ENCODE data around the gene LMBRD2. TPM values are rescaled to one million over a fixed set of nuclear protein-coding genes. Genes with fewer than 3 reads are reported as not detected.

The LMBRD2 gene
- polyA plus RNA-seq, 3 donors: 2.1 to 6.4 (median 2.3) TPM

GRCh38 chr5:36147681-36148080 is 4.0 kb downstream of the LMBRD2 start:
- Histone ChIP-seq H3K9me3 (replicated peaks in 1 of 2; ENCODE audit: control insufficient read depth in 1 of 2, insufficient read depth in 1 of 2, low read length in 2 of 2) (no peaks in the 10 kb centered on the region), H3K9ac (ENCODE audit: insufficient read depth, low read length, poor library complexity, severe bottlenecking) (no peak overlapping the region), H3K27ac (ENCODE audit: low read depth in 1 of 2, low read length in 2 of 2) (no peak overlapping the region), H4K20me1 (ENCODE audit: insufficient read depth, low read length) (peaks cover 4% of the 10 kb centered on the region), H3K79me2 (ENCODE audit: insufficient read depth, low read length) (peaks cover 69% of the 10 kb centered on the region), H3K27me3 (ENCODE audit: control insufficient read depth in 2 of 2, insufficient read depth in 2 of 2, low read length in 2 of 2) (no peaks in the 10 kb centered on the region), H3K36me3 (replicated peaks in 1 of 2; ENCODE audit: control insufficient read depth in 1 of 2, insufficient read depth in 2 of 2, low read length in 2 of 2) (peaks cover 0 to 7% of the 10 kb centered on the region in 2 donors), H3K4me2 (replicated peaks; ENCODE audit: extremely low read depth, low read length, poor library complexity, severe bottlenecking) (no peak overlapping the region), H3K4me3 (replicated peaks in 1 of 3; ENCODE audit: low read depth in 2 of 3, low read length in 3 of 3) (no peak overlapping the region), H3K4me1 (ENCODE audit: control insufficient read depth in 1 of 2, insufficient read depth in 2 of 2, low read length in 2 of 2) (peaks cover 13 to 18% of the 10 kb centered on the region in 2 donors), H2AFZ (ENCODE audit: insufficient read depth, low read depth, low read length, poor library complexity, severe bottlenecking) (no peak overlapping the region)
- Mint-ChIP-seq H3K4me3 (no peak overlapping the region), H3K27ac (no peak overlapping the region), H3K36me3 (peaks cover 6 to 7% of the 10 kb centered on the region in 2 donors), H3K4me1 (peaks cover 20% of the 10 kb centered on the region), H3K27me3 (ENCODE audit: low read depth in 3 of 3) (no peaks in the 10 kb centered on the region), H3K9me3 (peaks cover 0 to 3% (median 0%) of the 10 kb centered on the region in 7 donors)
- WGBS (ENCODE audit: insufficient coverage): no CpG with 5 or more reads among the region's 2 CpGs
- no peak for DNase-seq
- intact Hi-C loops (cut with micrococcal nuclease): no loop called here
- TF ChIP-seq CTCF (IDR thresholded peaks at IDR 0.05): no peak

GRCh38 chr5:36146390-36146789 is 5.3 kb downstream of the LMBRD2 start:
- no peak overlapping the region for H3K4me2 ChIP-seq (replicated peaks; ENCODE audit: extremely low read depth, low read length, poor library complexity, severe bottlenecking)
- no peak overlapping the region for H3K4me3 Mint-ChIP-seq
- H3K27me3 ChIP-seq (ENCODE audit: control insufficient read depth in 2 of 2, insufficient read depth in 2 of 2, low read length in 2 of 2): no peaks in the 10 kb centered on the region
- H3K27ac Mint-ChIP-seq: no peak overlapping the region
- H3K27ac ChIP-seq (ENCODE audit: low read depth in 1 of 2, low read length in 2 of 2): no peak overlapping the region
- 50% methylated on average over 2 of the region's 3 CpGs for WGBS (ENCODE audit: insufficient coverage)
- peaks cover 8 to 20% of the 10 kb centered on the region in 2 donors for H3K36me3 ChIP-seq (replicated peaks in 1 of 2; ENCODE audit: control insufficient read depth in 1 of 2, insufficient read depth in 2 of 2, low read length in 2 of 2)
- H3K9me3 ChIP-seq (replicated peaks in 1 of 2; ENCODE audit: control insufficient read depth in 1 of 2, insufficient read depth in 1 of 2, low read length in 2 of 2): no peaks in the 10 kb centered on the region
- H3K9me3 Mint-ChIP-seq: peaks cover 0 to 4% (median 0%) of the 10 kb centered on the region in 7 donors
- peaks cover 8 to 12% of the 10 kb centered on the region in 2 donors for H3K4me1 ChIP-seq (ENCODE audit: control insufficient read depth in 1 of 2, insufficient read depth in 2 of 2, low read length in 2 of 2)
- TF ChIP-seq CTCF (IDR thresholded peaks at IDR 0.05): no peak
- no peak overlapping the region for H3K9ac ChIP-seq (ENCODE audit: insufficient read depth, low read length, poor library complexity, severe bottlenecking)
- H2AFZ ChIP-seq (ENCODE audit: insufficient read depth, low read depth, low read length, poor library complexity, severe bottlenecking): no peak overlapping the region
- no peak for DNase-seq
- no peaks in the 10 kb centered on the region for H3K27me3 Mint-ChIP-seq (ENCODE audit: low read depth in 3 of 3)
- H3K36me3 Mint-ChIP-seq: peaks cover 7 to 9% of the 10 kb centered on the region in 2 donors
- H3K79me2 ChIP-seq (ENCODE audit: insufficient read depth, low read length): peaks cover 56% of the 10 kb centered on the region
- intact Hi-C loops (cut with micrococcal nuclease): no loop called here
- no peak overlapping the region for H3K4me3 ChIP-seq (replicated peaks in 1 of 3; ENCODE audit: low read depth in 2 of 3, low read length in 3 of 3)
- peaks cover 14% of the 10 kb centered on the region for H3K4me1 Mint-ChIP-seq
- H4K20me1 ChIP-seq (ENCODE audit: insufficient read depth, low read length): peaks cover 4% of the 10 kb centered on the region
